Neural cell (in vitro differentiated cells): ENCODE measurements around the gene OR51I2. TPM values are rescaled to one million over a fixed set of nuclear protein-coding genes. Genes with fewer than 3 reads are reported as not detected.

Source experiments
- H2AFZ ChIP-seq: fragments of 200-600, 300-800 bp; sonication (generic), shearing (Covaris generic); 2 replicates; pipeline ENCODE4 v1.6.0; 2014; ENCODE audit warnings: low read depth, mild to moderate bottlenecking, antibody characterized with exemption, low read length, moderate library complexity
- H3F3A ChIP-seq: fragments of 200-600 bp; shearing (Covaris generic); 2 replicates; pipeline ENCODE4 v1.6.1; 2016; ENCODE audit warnings: mild to moderate bottlenecking, moderate library complexity, mixed read lengths, antibody characterized with exemption, low read length; ENCODE audit not compliant: insufficient read depth, poor library complexity, severe bottlenecking
- H3K27ac ChIP-seq: fragments of 200-600, 300-800 bp; sonication (generic), shearing (Covaris generic); 2 replicates; pipeline ENCODE4 v1.5.1; 2014; ENCODE audit warnings: mild to moderate bottlenecking, low read length, moderate library complexity
- H3K27me3 ChIP-seq: fragments of 300-800, 200-600 bp; sonication (generic), shearing (Covaris generic); 2 replicates; pipeline ENCODE4 v1.6.0; 2014; ENCODE audit warnings: mild to moderate bottlenecking, low read depth, low read length, moderate library complexity; ENCODE audit not compliant: insufficient read depth
- H3K36me3 ChIP-seq: fragments of 300-800, 200-600 bp; sonication (generic), shearing (Covaris generic); 2 replicates; pipeline ENCODE4 v1.5.1; 2014; ENCODE audit warnings: mild to moderate bottlenecking, antibody characterized with exemption, low read length, moderate library complexity; ENCODE audit not compliant: insufficient read depth
- H3K4me2 ChIP-seq: fragments of 300-800, 200-600 bp; sonication (generic), shearing (Covaris generic); 2 replicates; pipeline ENCODE4 v1.6.0; 2014; ENCODE audit warnings: mild to moderate bottlenecking, low read length
- H3K4me3 ChIP-seq: fragments of 300-800, 200-600 bp; sonication (generic), shearing (Covaris generic); 2 replicates; pipeline ENCODE4 v1.5.1; 2014; ENCODE audit warnings: mild to moderate bottlenecking, low read length, moderate library complexity
- H3K79me2 ChIP-seq: fragments of 200-600 bp; shearing (Covaris generic); replicated peaks from 2 replicates; pipeline ENCODE4 v1.6.0; 2014; ENCODE audit warnings: mild to moderate bottlenecking, low read length, moderate library complexity; ENCODE audit not compliant: insufficient read depth
- H3K9ac ChIP-seq: fragments of 300-800, 200-600 bp; sonication (generic), shearing (Covaris generic); 2 replicates; pipeline ENCODE4 v1.6.1; 2016; ENCODE audit warnings: mild to moderate bottlenecking, low read length, mixed read lengths
- H3K9me2 ChIP-seq: fragments of 200-600 bp; shearing (Covaris generic); 2 replicates; pipeline ENCODE4 v1.6.1; 2016; ENCODE audit warnings: mild to moderate bottlenecking, low read length, mixed read lengths; ENCODE audit not compliant: insufficient read depth
- H3K9me3 ChIP-seq: fragments of 200-600, 300-800 bp; sonication (generic), shearing (Covaris generic); 2 replicates; pipeline ENCODE4 v1.6.1; 2016; ENCODE audit warnings: mild to moderate bottlenecking, mixed run types, low read length, moderate library complexity, mixed read lengths
- H4K20me1 ChIP-seq: fragments of 200-600 bp; shearing (Covaris generic); 2 replicates; pipeline ENCODE4 v1.6.1; 2016; ENCODE audit warnings: mild to moderate bottlenecking, mixed run types; ENCODE audit not compliant: insufficient read depth
- CTCF ChIP-seq: fragments of 450-650 bp; IDR thresholded peaks from 2 replicates; pipeline ENCODE4 v1.5.1; 2014; ENCODE audit warnings: antibody characterized with exemption, mild to moderate bottlenecking, moderate library complexity; ENCODE audit not compliant: poor library complexity, severe bottlenecking
- EP300 ChIP-seq: fragments of 450-650 bp; conservative IDR thresholded peaks from 2 replicates; pipeline ENCODE4 v1.6.1; 2014; ENCODE audit warnings: antibody characterized with exemption, mild to moderate bottlenecking, moderate library complexity; ENCODE audit not compliant: poor library complexity, severe bottlenecking
- EZH2 ChIP-seq: fragments of 200-600, 300-800 bp; shearing (Covaris generic), sonication (generic); IDR thresholded peaks from 2 replicates; pipeline ENCODE4 v1.6.1; 2014; ENCODE audit warnings: antibody characterized with exemption, low read length, borderline replicate concordance, mild to moderate bottlenecking; ENCODE audit not compliant: insufficient read depth, poor library complexity, severe bottlenecking
- MXI1 ChIP-seq: fragments of 450-650 bp; conservative IDR thresholded peaks from 2 replicates; pipeline ENCODE4 v1.6.1; 2014; ENCODE audit warnings: antibody characterized with exemption, mild to moderate bottlenecking; ENCODE audit not compliant: poor library complexity, severe bottlenecking
- POLR2AphosphoS5 ChIP-seq: IDR thresholded peaks from 2 replicates; pipeline ENCODE4 v1.6.1; 2012
- RAD21 ChIP-seq: fragments of 450-650 bp; conservative IDR thresholded peaks from 2 replicates; pipeline ENCODE4 v1.6.1; 2014; ENCODE audit warnings: antibody characterized with exemption, mild to moderate bottlenecking, moderate library complexity
- REST ChIP-seq: IDR thresholded peaks from 2 replicates; pipeline ENCODE4 v1.6.1; 2012; ENCODE audit warnings: borderline replicate concordance
- SMC3 ChIP-seq: fragments of 450-650 bp; conservative IDR thresholded peaks from 2 replicates; pipeline ENCODE4 v1.6.1; 2014; ENCODE audit warnings: antibody characterized with exemption, mild to moderate bottlenecking, moderate library complexity; ENCODE audit not compliant: poor library complexity
- TAF1 ChIP-seq: IDR thresholded peaks from 2 replicates; pipeline ENCODE4 v1.6.1; 2012; ENCODE audit warnings: low read depth
- polyA plus RNA-seq: library from polyadenylated mRNA; depleted of rRNA; stranded (reverse); fragments of >200 nt; gene quantifications from 2 replicates; pipeline ENCODE4 v1.2.3, GENCODE V29; 2014

OR51I2 gene
- polyA plus RNA-seq, 1 donor from 2014 or later, result not detected

DNA sequence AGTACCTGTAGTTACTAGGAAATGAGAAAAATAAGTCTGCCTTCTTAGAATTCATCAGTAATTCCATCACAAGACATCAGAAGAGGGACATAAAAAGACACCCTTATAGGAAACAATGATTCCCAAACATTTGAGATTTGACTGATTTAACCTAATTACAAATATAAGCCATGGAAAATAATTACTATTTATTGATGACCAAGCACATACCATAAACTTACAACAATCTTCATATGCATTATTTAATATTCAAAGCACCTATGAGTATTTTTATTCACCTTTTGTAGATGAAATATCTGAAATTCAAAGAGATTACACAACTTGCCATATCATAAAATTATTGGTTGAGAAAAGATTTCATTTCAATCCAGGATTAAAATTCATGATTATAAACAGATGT lies 24.8 kb downstream of the OR51I2 start:
- Histone ChIP-seq H4K20me1 (no peaks in the 10 kb centered on the region), H3F3A (no peaks in the 10 kb centered on the region), H3K27ac (no peak overlapping the region), H3K9ac (no peak overlapping the region), H2AFZ (no peak overlapping the region), H3K27me3 (no peaks in the 10 kb centered on the region), H3K36me3 (no peaks in the 10 kb centered on the region), H3K4me3 (no peak overlapping the region), H3K4me2 (no peak overlapping the region), H3K9me3 (no peaks in the 10 kb centered on the region), H3K79me2 (no peaks in the 10 kb centered on the region), H3K9me2 (no peaks in the 10 kb centered on the region)
- TF ChIP-seq EZH2 (no peak), RAD21 (no peak), SMC3 (no peak), REST (no peak), EP300 (no peak), TAF1 (no peak), CTCF (no peak), MXI1 (no peak), POLR2AphosphoS5 (no peak)

GRCh38 chr11:5476186-5476819 lies 27.2 kb downstream of the OR51I2 start:
- H3K4me3 ChIP-seq, result no peak overlapping the region
- no peaks in the 10 kb centered on the region for H4K20me1 ChIP-seq
- H3F3A ChIP-seq, result no peaks in the 10 kb centered on the region
- H3K27me3 ChIP-seq, result no peaks in the 10 kb centered on the region
- no peak overlapping the region for H2AFZ ChIP-seq
- H3K79me2 ChIP-seq, result no peaks in the 10 kb centered on the region
- no peak overlapping the region for H3K9ac ChIP-seq
- no peaks in the 10 kb centered on the region for H3K9me3 ChIP-seq
- no peak overlapping the region for H3K27ac ChIP-seq
- peak; percentile 47 for TF ChIP-seq RAD21
- TF ChIP-seq POLR2AphosphoS5, result no peak
- TF ChIP-seq EP300, result no peak
- TF ChIP-seq TAF1, result no peak
- TF ChIP-seq EZH2, result no peak
- peak; percentile 64 for TF ChIP-seq SMC3
- peak; percentile 56 for TF ChIP-seq CTCF
- no peak for TF ChIP-seq MXI1
- no peak for TF ChIP-seq REST
- no peak overlapping the region for H3K4me2 ChIP-seq
- H3K36me3 ChIP-seq, result no peaks in the 10 kb centered on the region
- no peaks in the 10 kb centered on the region for H3K9me2 ChIP-seq
